H9 (cell line): ENCODE results near the gene GDNF. TPM values are rescaled to one million over a fixed set of nuclear protein-coding genes. Genes with fewer than 3 reads are reported as not detected.
A peak's percentile ranks its signal among the peaks of the same experiment; 100 is the strongest.

Experiments
- DNase-seq: peaks from one replicate; pipeline ENCODE4 v3.0.0-alpha.2; 2017
- H2AFZ ChIP-seq: one replicate; pipeline ENCODE4 v1.6.1; 2013; ENCODE audit warnings: mild to moderate bottlenecking, low read length, control low read depth, moderate library complexity
- H2AK5ac ChIP-seq: 2 replicates; pipeline ENCODE4 v1.6.1; 2013; ENCODE audit warnings: low read length, control low read depth, mixed read lengths; ENCODE audit not compliant: insufficient read length
- H2BK120ac ChIP-seq: one replicate; pipeline ENCODE4 v1.6.1; 2013; ENCODE audit warnings: low read depth, mild to moderate bottlenecking, low read length, control low read depth, inconsistent platforms; ENCODE audit not compliant: poor library complexity, severe bottlenecking
- H2BK12ac ChIP-seq: 2 replicates; pipeline ENCODE4 v1.6.1; 2013; ENCODE audit warnings: low read length, control low read depth, mixed read lengths, low read depth; ENCODE audit not compliant: insufficient read length
- H2BK15ac ChIP-seq: 2 replicates; pipeline ENCODE4 v1.6.1; 2013; ENCODE audit warnings: low read depth, low read length, control low read depth
- H2BK20ac ChIP-seq: one replicate; pipeline ENCODE4 v1.6.1; 2013; ENCODE audit warnings: low read depth, mild to moderate bottlenecking, low read length, control low read depth, inconsistent platforms; ENCODE audit not compliant: poor library complexity, severe bottlenecking
- H2BK5ac ChIP-seq: 2 replicates; pipeline ENCODE4 v1.6.1; 2013; ENCODE audit warnings: low read length, control low read depth, mixed read lengths; ENCODE audit not compliant: insufficient read length
- H3K14ac ChIP-seq: 2 replicates; pipeline ENCODE4 v1.6.1; 2013; ENCODE audit warnings: low read length, control low read depth; ENCODE audit not compliant: insufficient read depth
- H3K18ac ChIP-seq: 2 replicates; pipeline ENCODE4 v1.6.1; 2013; ENCODE audit warnings: low read depth, mild to moderate bottlenecking, mixed read lengths, low read length, control low read depth; ENCODE audit not compliant: insufficient read length
- H3K23ac ChIP-seq: 2 replicates; pipeline ENCODE4 v1.6.1; 2013; ENCODE audit warnings: low read length, control low read depth, mixed read lengths, low read depth; ENCODE audit not compliant: insufficient read length
- H3K23me2 ChIP-seq: 2 replicates; pipeline ENCODE4 v1.6.1; 2013; ENCODE audit warnings: low read depth, mild to moderate bottlenecking, mixed read lengths, low read length, control low read depth; ENCODE audit not compliant: insufficient read length, poor library complexity, severe bottlenecking
- H3K27ac ChIP-seq: 2 replicates; pipeline ENCODE4 v1.5.1; 2013; ENCODE audit warnings: low read length, control low read depth, mixed read lengths, low read depth; ENCODE audit not compliant: insufficient read length
- H3K27me3 ChIP-seq: 2 replicates; pipeline ENCODE4 v1.6.1; 2013; ENCODE audit warnings: low read length, control low read depth, inconsistent platforms; ENCODE audit not compliant: insufficient read depth
- H3K4ac ChIP-seq: 2 replicates; pipeline ENCODE4 v1.6.1; 2013; ENCODE audit warnings: low read depth, mild to moderate bottlenecking, control low read depth, inconsistent platforms, low read length, moderate library complexity
- H3K4me1 ChIP-seq: 2 replicates; pipeline ENCODE4 v1.6.1; 2013; ENCODE audit warnings: low read length, control low read depth, inconsistent platforms; ENCODE audit not compliant: insufficient read depth
- H3K4me2 ChIP-seq: 2 replicates; pipeline ENCODE4 v1.6.1; 2013; ENCODE audit warnings: low read length, control low read depth, mixed read lengths; ENCODE audit not compliant: insufficient read length, insufficient read depth
- H3K56ac ChIP-seq: 2 replicates; pipeline ENCODE4 v1.6.1; 2013; ENCODE audit warnings: low read depth, mild to moderate bottlenecking, mixed read lengths, low read length, control low read depth; ENCODE audit not compliant: insufficient read length
- H3K79me1 ChIP-seq: 2 replicates; pipeline ENCODE4 v1.6.1; 2013; ENCODE audit warnings: low read depth, mild to moderate bottlenecking, moderate library complexity, low read length, control low read depth, inconsistent platforms; ENCODE audit not compliant: insufficient read depth, poor library complexity, severe bottlenecking
- H3K79me2 ChIP-seq: 2 replicates; pipeline ENCODE4 v1.6.1; 2013; ENCODE audit warnings: low read length, control low read depth, inconsistent platforms; ENCODE audit not compliant: insufficient read depth
- H3K9ac ChIP-seq: 2 replicates; pipeline ENCODE4 v1.6.1; 2013; ENCODE audit warnings: low read length, control low read depth, mixed read lengths; ENCODE audit not compliant: insufficient read length; ENCODE audit errors: extremely low read depth
- H3K9me3 ChIP-seq: one replicate; pipeline ENCODE4 v1.6.1; 2013; ENCODE audit warnings: low read depth, low read length, inconsistent platforms; ENCODE audit not compliant: control insufficient read depth
- H3T11ph ChIP-seq: one replicate; pipeline ENCODE4 v1.6.1; 2013; ENCODE audit warnings: mild to moderate bottlenecking, low read length, control low read depth, inconsistent platforms
- H4K20me1 ChIP-seq: one replicate; pipeline ENCODE4 v1.6.1; 2013; ENCODE audit not compliant: control insufficient read depth, insufficient read length, insufficient read depth
- H4K5ac ChIP-seq: 2 replicates; pipeline ENCODE4 v1.6.1; 2013; ENCODE audit warnings: low read depth, mild to moderate bottlenecking, mixed read lengths, low read length, control low read depth; ENCODE audit not compliant: insufficient read length
- H4K8ac ChIP-seq: replicated peaks from 2 replicates; pipeline ENCODE4 v1.6.1; 2013; ENCODE audit warnings: low read length, control low read depth, mixed read lengths, low read depth; ENCODE audit not compliant: insufficient read length
- H4K91ac ChIP-seq: 2 replicates; pipeline ENCODE4 v1.6.1; 2013; ENCODE audit warnings: low read depth, mild to moderate bottlenecking, moderate library complexity, mixed read lengths, low read length, control low read depth; ENCODE audit not compliant: insufficient read length
- H3K27ac Mint-ChIP-seq, 3 experiments: 2 replicates in 2 of 3; 3 replicates in 1 of 3; pipeline ENCODE4 v1.8.0; 2020 to 2021; ENCODE audit warnings: mixed read lengths in 3 of 3, mild to moderate bottlenecking in 1 of 3, moderate library complexity in 1 of 3
- H3K27me3 Mint-ChIP-seq: 2 replicates; pipeline ENCODE4 v1.8.0; 2021; ENCODE audit warnings: low read depth, mild to moderate bottlenecking, moderate library complexity, mixed read lengths
- H3K36me3 Mint-ChIP-seq, 3 experiments: 2 replicates in 2 of 3; 3 replicates in 1 of 3; pipeline ENCODE4 v1.8.0; 2020 to 2021; ENCODE audit warnings: low read depth in 3 of 3, mixed read lengths in 3 of 3; ENCODE audit not compliant: insufficient read depth in 1 of 3
- H3K4me1 Mint-ChIP-seq, 2 experiments: 2 replicates each; pipeline ENCODE4 v1.8.0; 2020; ENCODE audit warnings: mixed read lengths in 2 of 2
- H3K4me3 Mint-ChIP-seq, 2 experiments: 2 replicates in 1 of 2; 3 replicates in 1 of 2; pipeline ENCODE4 v1.8.0; 2020 to 2021; ENCODE audit warnings: mild to moderate bottlenecking in 2 of 2, mixed read lengths in 2 of 2, moderate library complexity in 1 of 2
- H3K9me3 Mint-ChIP-seq, 2 experiments: 2 replicates in 1 of 2; 3 replicates in 1 of 2; pipeline ENCODE4 v1.8.0; 2020; ENCODE audit warnings: mild to moderate bottlenecking in 2 of 2, mixed read lengths in 2 of 2, moderate library complexity in 1 of 2
- CTCF ChIP-seq: fragments of 200-600 bp; sonication (generic); conservative IDR thresholded peaks from 3 replicates; pipeline ENCODE4 v1.8.0; 2021; ENCODE audit warnings: antibody characterized with exemption, mild to moderate bottlenecking
- WGBS: extraction: QIAGEN DNeasy Blood & Tissue Kit; methylation state at CpG from one replicate; pipeline ENCODE4 v1.1.7; 2013; ENCODE audit warnings: missing lambda C conversion rate, low lambda C conversion rate, mixed read lengths; ENCODE audit not compliant: insufficient read length; ENCODE audit errors: extremely low coverage; 5-methylcytosine and 5-hydroxymethylcytosine counted together
- total RNA-seq: library from RNA; stranded (reverse); gene quantifications from 2 replicates; pipeline ENCODE4 v1.2.1, GENCODE V29; 2021

GDNF gene
- total RNA-seq, 1 experiment from 2014 or later: not detected

- Histone ChIP-seq H2AK5ac (no peak overlapping the region), H4K8ac (no peak overlapping the region), H2BK15ac (no peak overlapping the region), H3T11ph (no peak overlapping the region), H2BK12ac (no peak overlapping the region), H3K9ac (no peak overlapping the region), H2BK120ac (no peak overlapping the region), H4K20me1 (no peaks in the 10 kb centered on the region), H3K79me2 (no peaks in the 10 kb centered on the region), H3K14ac (no peak overlapping the region), H3K27ac (no peak overlapping the region), H2AFZ (no peak overlapping the region), H2BK20ac (no peak overlapping the region), H3K18ac (no peak overlapping the region), H3K27me3 (no peaks in the 10 kb centered on the region), H3K56ac (no peak overlapping the region), H3K4me1 (no peaks in the 10 kb centered on the region), H4K5ac (no peak overlapping the region), H3K79me1 (no peaks in the 10 kb centered on the region), H3K23me2 (no peaks in the 10 kb centered on the region), H3K4me2 (no peak overlapping the region), H3K9me3 (no peaks in the 10 kb centered on the region), H4K91ac (no peak overlapping the region), H2BK5ac (no peak overlapping the region), H3K4ac (no peak overlapping the region), H3K23ac (no peak overlapping the region)
- no peak for DNase-seq
- Mint-ChIP-seq H3K9me3 (peaks cover 17 to 28% of the 10 kb centered on the region in 2 experiments), H3K27ac (peak overlapping the region in 1 of 3 experiments; percentile 11; a peak in 1 of 7 replicates), H3K4me3 (no peak overlapping the region), H3K27me3 (peaks cover 6% of the 10 kb centered on the region), H3K4me1 (peaks cover 10 to 19% of the 10 kb centered on the region in 2 experiments), H3K36me3 (peaks cover 5 to 15% (median 12%) of the 10 kb centered on the region in 3 experiments; a peak in 6 of 7 replicates)
- no peak for TF ChIP-seq CTCF
- no CpG with 5 or more reads among the region's 5 CpGs for WGBS
These were observed 52.9 kb downstream of the GDNF start for GRCh38 chr5:37786862-37787519.
